OCI-LY7 (cell line): ENCODE data around the gene KPNA3. TPM values are rescaled to one million over a fixed set of nuclear protein-coding genes. Genes with fewer than 3 reads are reported as not detected.

Source experiments
- BruUV-seq: library from RNA; stranded (reverse); fragments of 400-500 nt; replicated peaks from 2 replicates; lab custom pipeline; 2021; lab: Mats Ljungman, UMichigan
- CTCF ChIA-PET: fragments of 300-600 bp; sonication (Branson Sonifier 250); formaldehyde crosslinking; loops from one replicate; lab custom pipeline; 2022; ENCODE audit warnings: antibody characterized with exemption; ENCODE audit not compliant: unreplicated experiment; lab: Charles Lee
- POLR2A ChIA-PET: fragments of 300-600 bp; sonication (Branson Sonifier 250); formaldehyde crosslinking; loops from one replicate; lab custom pipeline; 2022; ENCODE audit warnings: antibody characterized with exemption; lab: Charles Lee
- DNase-seq: peaks from one replicate; pipeline ENCODE4 v3.0.0-alpha.2; 2015; ENCODE audit warnings: low spot score
- H2AFZ ChIP-seq: fragments of 200-600 bp; sonication (generic), shearing (Covaris generic); 2 replicates; pipeline ENCODE4 v1.6.1; 2014; ENCODE audit warnings: mild to moderate bottlenecking, antibody characterized with exemption, low read length, moderate library complexity
- H3K27ac ChIP-seq: fragments of 200-600 bp; sonication (generic); 2 replicates; pipeline ENCODE4 v1.5.1; 2014; ENCODE audit warnings: mixed run types, low read depth, mild to moderate bottlenecking, moderate library complexity, low read length, inconsistent platforms; ENCODE audit not compliant: poor library complexity, severe bottlenecking
- H3K36me3 ChIP-seq: fragments of 200-600 bp; sonication (generic); 2 replicates; pipeline ENCODE4 v1.6.1; 2014; ENCODE audit warnings: mild to moderate bottlenecking, antibody characterized with exemption, low read length, moderate library complexity, mixed read lengths; ENCODE audit not compliant: insufficient read depth
- H3K4me1 ChIP-seq: fragments of 200-600 bp; sonication (generic); 2 replicates; pipeline ENCODE4 v1.5.1; 2014; ENCODE audit warnings: mild to moderate bottlenecking, low read length; ENCODE audit not compliant: insufficient read depth, poor library complexity, severe bottlenecking
- H3K4me2 ChIP-seq: fragments of 200-600 bp; sonication (generic); 2 replicates; pipeline ENCODE4 v1.6.1; 2014; ENCODE audit warnings: mild to moderate bottlenecking, low read length
- H3K4me3 ChIP-seq: fragments of 200-600 bp; sonication (generic); 2 replicates; pipeline ENCODE4 v1.5.1; 2014; ENCODE audit warnings: mild to moderate bottlenecking, low read depth, low read length; ENCODE audit not compliant: poor library complexity, severe bottlenecking
- H3K79me2 ChIP-seq: fragments of 200-600 bp; sonication (generic); 2 replicates; pipeline ENCODE4 v1.6.1; 2016; ENCODE audit warnings: low read depth, mild to moderate bottlenecking, low read length, moderate library complexity, mixed read lengths; ENCODE audit not compliant: insufficient read depth
- H3K9me2 ChIP-seq: fragments of 200-600 bp; sonication (generic); 2 replicates; pipeline ENCODE4 v1.6.1; 2016; ENCODE audit warnings: mild to moderate bottlenecking, low read length, mixed read lengths; ENCODE audit not compliant: insufficient read depth
- H3K9me3 ChIP-seq: fragments of 200-600 bp; sonication (generic); 2 replicates; pipeline ENCODE4 v1.6.1; 2014; ENCODE audit warnings: mild to moderate bottlenecking, mixed run types, low read length, mixed read lengths
- H4K20me1 ChIP-seq: fragments of 200-600 bp; sonication (generic); 2 replicates; pipeline ENCODE4 v1.6.1; 2014; ENCODE audit warnings: mild to moderate bottlenecking, antibody characterized with exemption, low read length, moderate library complexity, mixed read lengths; ENCODE audit not compliant: insufficient read depth
- CTCF ChIP-seq: fragments of 200-600 bp; sonication (generic); conservative IDR thresholded peaks from 2 replicates; pipeline ENCODE4 v1.5.1; 2014; ENCODE audit warnings: mild to moderate bottlenecking, antibody characterized with exemption, low read length, moderate library complexity, mixed read lengths
- EZH2phosphoT487 ChIP-seq: fragments of 200-600 bp; sonication (generic); IDR thresholded peaks from 2 replicates; pipeline ENCODE4 v1.6.1; 2018; ENCODE audit warnings: low read depth, borderline replicate concordance, mild to moderate bottlenecking, mixed run types, antibody characterized with exemption, low read length, moderate library complexity, mixed read lengths
- intact Hi-C: fragments of 100-400 bp; cut with micrococcal nuclease; formaldehyde crosslinking; loops from one replicate; pipeline ENCODE4 v1.10.0; 2022; ENCODE audit not compliant: unreplicated experiment
- total RNA-seq, 2 experiments: library from RNA; depleted of rRNA in 1 of 2; stranded (reverse); fragments of >200 nt in 1 of 2; shearing (Covaris generic) in 1 of 2; gene quantifications; 2 replicates each; pipeline ENCODE4 v1.2.3, GENCODE V29; 2014 to 2022

KPNA3 gene
- total RNA-seq, 2 experiments from 2014 or later, result 18.2 to 41.1 TPM

GRCh38 chr13:49683489-49683888, 109.0 kb downstream of the KPNA3 start:
- H3K4me1 ChIP-seq, result peaks cover 13% of the 10 kb centered on the region
- intact Hi-C loops, result no loop called here
- TF ChIP-seq CTCF (no peak), EZH2phosphoT487 (no peak)
- H3K79me2 ChIP-seq, result no peaks in the 10 kb centered on the region
- no peaks in the 10 kb centered on the region for H3K9me2 ChIP-seq
- H3K4me2 ChIP-seq, result no peak overlapping the region
- H3K27ac ChIP-seq, result no peak overlapping the region
- no peaks in the 10 kb centered on the region for H3K9me3 ChIP-seq
- ChIA-PET POLR2A (no interaction called here), CTCF (no interaction called here)
- H2AFZ ChIP-seq, result no peak overlapping the region
- no peaks in the 10 kb centered on the region for H4K20me1 ChIP-seq
- no peak overlapping the region for H3K4me3 ChIP-seq
- peaks cover 62% of the 10 kb centered on the region for H3K36me3 ChIP-seq
- no peak for DNase-seq
- BruUV-seq, result no TSS peak

- POLR2A ChIA-PET, result interaction anchor here (0.7 to 1.4 kb wide), 3 partner anchors 9 to 127 kb away, joined by 3 to 4 read pairs (median 3); partner anchors contain the start of gene EBPL
- intact Hi-C loops, result no loop called here
Observed at GRCh38 chr13:49681842-49682435, 110.5 kb downstream of the KPNA3 start.

More at GRCh38 chr13:49681842-49682435, 110.5 kb downstream of the KPNA3 start:
- BruUV-seq, result no TSS peak
- no peak for DNase-seq
- peaks cover 63% of the 10 kb centered on the region for H3K36me3 ChIP-seq
- H4K20me1 ChIP-seq, result no peaks in the 10 kb centered on the region
- H3K9me3 ChIP-seq, result no peaks in the 10 kb centered on the region
- peaks cover 13% of the 10 kb centered on the region for H3K4me1 ChIP-seq
- no peak overlapping the region for H3K27ac ChIP-seq
- no peaks in the 10 kb centered on the region for H3K79me2 ChIP-seq
- no peak overlapping the region for H3K4me3 ChIP-seq
- H2AFZ ChIP-seq, result no peak overlapping the region
- CTCF ChIA-PET, result no interaction called here
- H3K4me2 ChIP-seq, result no peak overlapping the region
- no peaks in the 10 kb centered on the region for H3K9me2 ChIP-seq
- no peak for TF ChIP-seq EZH2phosphoT487
- TF ChIP-seq CTCF, result no peak
